ENCODE results near the gene TENT4A.
A peak's percentile ranks its signal among the peaks of the same experiment; 100 is the strongest.

Gene TENT4A

GRCh38 chr5:6775571-6775970 lies 62.3 kb downstream of the TENT4A start:
- H3K4me2 ChIP-seq, result no peak overlapping the region
- H3K36me3 ChIP-seq (ENCODE audit: insufficient read depth), result no peaks in the 10 kb centered on the region
- H3K79me2 ChIP-seq (ENCODE audit: insufficient read depth, low read depth), result no peaks in the 10 kb centered on the region
- no peaks in the 10 kb centered on the region for H3K4me1 ChIP-seq (ENCODE audit: low read depth, poor library complexity, severe bottlenecking)
- H4K20me1 ChIP-seq (ENCODE audit: insufficient read depth), result no peaks in the 10 kb centered on the region
- no peaks in the 10 kb centered on the region for H3K27me3 ChIP-seq (ENCODE audit: insufficient read depth, low read depth)
- H3K27ac ChIP-seq, result no peak overlapping the region
- no peak overlapping the region for H2AFZ ChIP-seq (ENCODE audit: low read depth)
- TF ChIP-seq CTCF (conservative IDR thresholded peaks at IDR 0.05; ENCODE audit: low read depth, low read length), result no peak
- H3K4me3 ChIP-seq (IDR thresholded peaks at IDR 0.05; ENCODE audit: insufficient read depth, low read depth, low read length), result no peak overlapping the region
- H3K9ac ChIP-seq, result no peak overlapping the region

GRCh38 chr5:6780802-6781391 lies 67.7 kb downstream of the TENT4A start:
- H3K27ac ChIP-seq, result no peak overlapping the region
- no peak overlapping the region for H3K4me3 ChIP-seq (IDR thresholded peaks at IDR 0.05; ENCODE audit: insufficient read depth, low read depth, low read length)
- TF ChIP-seq CTCF (conservative IDR thresholded peaks at IDR 0.05; ENCODE audit: low read depth, low read length), result peak; percentile 74
- H3K27me3 ChIP-seq (ENCODE audit: insufficient read depth, low read depth), result no peaks in the 10 kb centered on the region
- no peaks in the 10 kb centered on the region for H4K20me1 ChIP-seq (ENCODE audit: insufficient read depth)
- H2AFZ ChIP-seq (ENCODE audit: low read depth), result peak overlapping the region; percentile 50; the same call in 1 of the 2 replicates
- H3K36me3 ChIP-seq (ENCODE audit: insufficient read depth), result no peaks in the 10 kb centered on the region
- no peaks in the 10 kb centered on the region for H3K79me2 ChIP-seq (ENCODE audit: insufficient read depth, low read depth)
- no peak overlapping the region for H3K4me2 ChIP-seq
- no peaks in the 10 kb centered on the region for H3K4me1 ChIP-seq (ENCODE audit: low read depth, poor library complexity, severe bottlenecking)
- no peak overlapping the region for H3K9ac ChIP-seq

- no peak for TF ChIP-seq CTCF (conservative IDR thresholded peaks at IDR 0.05; ENCODE audit: low read depth, low read length)
- no peak overlapping the region for H3K4me2 ChIP-seq
- no peaks in the 10 kb centered on the region for H3K36me3 ChIP-seq (ENCODE audit: insufficient read depth)
- H4K20me1 ChIP-seq (ENCODE audit: insufficient read depth), result no peaks in the 10 kb centered on the region
- no peak overlapping the region for H3K4me3 ChIP-seq (IDR thresholded peaks at IDR 0.05; ENCODE audit: insufficient read depth, low read depth, low read length)
- H2AFZ ChIP-seq (ENCODE audit: low read depth), result no peak overlapping the region
- H3K79me2 ChIP-seq (ENCODE audit: insufficient read depth, low read depth), result no peaks in the 10 kb centered on the region
- no peak overlapping the region for H3K27ac ChIP-seq
- H3K9ac ChIP-seq, result no peak overlapping the region
- no peaks in the 10 kb centered on the region for H3K4me1 ChIP-seq (ENCODE audit: low read depth, poor library complexity, severe bottlenecking)
- H3K27me3 ChIP-seq (ENCODE audit: insufficient read depth, low read depth), result no peaks in the 10 kb centered on the region
Observed at GRCh38 chr5:6781716-6782115, 68.5 kb downstream of the TENT4A start.

GRCh38 chr5:6783787-6784186 lies 70.6 kb downstream of the TENT4A start:
- H4K20me1 ChIP-seq (ENCODE audit: insufficient read depth), result no peaks in the 10 kb centered on the region
- TF ChIP-seq CTCF (conservative IDR thresholded peaks at IDR 0.05; ENCODE audit: low read depth, low read length), result no peak
- no peak overlapping the region for H2AFZ ChIP-seq (ENCODE audit: low read depth)
- H3K9ac ChIP-seq, result no peak overlapping the region
- no peaks in the 10 kb centered on the region for H3K36me3 ChIP-seq (ENCODE audit: insufficient read depth)
- no peaks in the 10 kb centered on the region for H3K4me1 ChIP-seq (ENCODE audit: low read depth, poor library complexity, severe bottlenecking)
- H3K79me2 ChIP-seq (ENCODE audit: insufficient read depth, low read depth), result no peaks in the 10 kb centered on the region
- no peak overlapping the region for H3K4me3 ChIP-seq (IDR thresholded peaks at IDR 0.05; ENCODE audit: insufficient read depth, low read depth, low read length)
- H3K27me3 ChIP-seq (ENCODE audit: insufficient read depth, low read depth), result no peaks in the 10 kb centered on the region
- H3K4me2 ChIP-seq, result no peak overlapping the region
- H3K27ac ChIP-seq, result no peak overlapping the region
